ENCODE measurements around the gene PRKCA. TPM values are rescaled to one million over a fixed set of nuclear protein-coding genes. Genes with fewer than 3 reads are reported as not detected.

Gene PRKCA
- total RNA-seq, 2 donors from 2014 or later, result 8.3 to 26.5 TPM

DNA sequence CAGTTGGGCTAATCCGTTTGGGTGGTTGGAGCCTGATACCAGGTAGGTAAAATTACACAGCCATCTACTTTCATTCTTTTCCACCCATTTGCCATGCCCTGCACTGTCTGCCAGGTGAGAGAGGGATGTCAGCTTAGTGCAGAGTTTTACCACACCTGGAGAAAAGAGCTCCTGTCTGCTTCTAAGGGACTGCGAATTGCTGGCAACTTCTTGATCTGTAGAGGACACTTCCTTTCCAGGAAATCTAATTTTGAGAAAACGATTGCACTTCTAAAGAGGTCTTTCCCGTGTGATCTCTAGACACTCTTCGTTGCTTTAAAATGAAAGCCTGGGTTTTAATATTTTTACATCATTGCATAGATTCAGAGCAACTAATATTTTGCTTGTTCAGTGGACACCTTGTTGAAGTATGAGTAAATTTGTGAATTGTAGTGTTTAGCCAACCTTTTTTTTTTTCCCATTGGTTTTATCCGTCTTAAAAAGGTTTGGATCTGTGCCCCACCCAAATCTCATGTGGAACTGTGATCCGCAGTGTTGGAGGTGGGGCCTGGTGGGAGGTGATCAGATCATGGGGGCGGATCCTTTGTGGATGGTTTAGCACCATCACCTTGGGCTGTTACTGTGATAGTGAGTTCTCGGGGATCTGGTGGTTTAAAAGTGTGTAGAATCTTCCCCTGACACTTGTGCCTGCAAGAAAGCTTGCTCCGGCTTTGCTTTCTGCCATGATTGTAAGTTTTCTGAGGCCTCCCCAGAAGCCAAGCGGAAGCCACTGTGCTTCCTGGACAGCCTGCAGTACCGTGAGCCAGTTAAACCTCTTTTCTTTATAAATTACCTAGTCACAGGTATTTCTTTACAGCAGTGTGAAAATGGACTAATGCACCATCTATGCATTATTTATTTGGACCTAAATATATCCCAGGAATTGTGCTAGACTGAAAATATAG lies 104.6 kb downstream of the PRKCA start:
- no peaks in the 10 kb centered on the region for H3K36me3 ChIP-seq
- no peak overlapping the region for H3K4me3 ChIP-seq
- 67% methylated on average over 12 of the region's 12 CpGs for WGBS
- DNase-seq (ENCODE audit: low spot score), result no peak
- peaks cover 4% of the 10 kb centered on the region for H3K4me1 ChIP-seq (replicated peaks)
- intact Hi-C loops (cut with DNase I), result no loop called here
- H3K27me3 ChIP-seq (replicated peaks; ENCODE audit: insufficient read depth), result no peaks in the 10 kb centered on the region
- TF ChIP-seq, protein P1, sequence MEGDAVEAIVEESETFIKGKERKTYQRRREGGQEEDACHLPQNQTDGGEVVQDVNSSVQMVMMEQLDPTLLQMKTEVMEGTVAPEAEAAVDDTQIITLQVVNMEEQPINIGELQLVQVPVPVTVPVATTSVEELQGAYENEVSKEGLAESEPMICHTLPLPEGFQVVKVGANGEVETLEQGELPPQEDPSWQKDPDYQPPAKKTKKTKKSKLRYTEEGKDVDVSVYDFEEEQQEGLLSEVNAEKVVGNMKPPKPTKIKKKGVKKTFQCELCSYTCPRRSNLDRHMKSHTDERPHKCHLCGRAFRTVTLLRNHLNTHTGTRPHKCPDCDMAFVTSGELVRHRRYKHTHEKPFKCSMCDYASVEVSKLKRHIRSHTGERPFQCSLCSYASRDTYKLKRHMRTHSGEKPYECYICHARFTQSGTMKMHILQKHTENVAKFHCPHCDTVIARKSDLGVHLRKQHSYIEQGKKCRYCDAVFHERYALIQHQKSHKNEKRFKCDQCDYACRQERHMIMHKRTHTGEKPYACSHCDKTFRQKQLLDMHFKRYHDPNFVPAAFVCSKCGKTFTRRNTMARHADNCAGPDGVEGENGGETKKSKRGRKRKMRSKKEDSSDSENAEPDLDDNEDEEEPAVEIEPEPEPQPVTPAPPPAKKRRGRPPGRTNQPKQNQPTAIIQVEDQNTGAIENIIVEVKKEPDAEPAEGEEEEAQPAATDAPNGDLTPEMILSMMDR (IDR thresholded peaks at IDR 0.05), result no peak
- TF ChIP-seq POLR2A (IDR thresholded peaks at IDR 0.05), result no peak
- no peak for TF ChIP-seq POLR2AphosphoS5 (IDR thresholded peaks at IDR 0.05)
- H3K27ac ChIP-seq, result no peak overlapping the region
- H3K9me3 ChIP-seq, result no peaks in the 10 kb centered on the region

DNA sequence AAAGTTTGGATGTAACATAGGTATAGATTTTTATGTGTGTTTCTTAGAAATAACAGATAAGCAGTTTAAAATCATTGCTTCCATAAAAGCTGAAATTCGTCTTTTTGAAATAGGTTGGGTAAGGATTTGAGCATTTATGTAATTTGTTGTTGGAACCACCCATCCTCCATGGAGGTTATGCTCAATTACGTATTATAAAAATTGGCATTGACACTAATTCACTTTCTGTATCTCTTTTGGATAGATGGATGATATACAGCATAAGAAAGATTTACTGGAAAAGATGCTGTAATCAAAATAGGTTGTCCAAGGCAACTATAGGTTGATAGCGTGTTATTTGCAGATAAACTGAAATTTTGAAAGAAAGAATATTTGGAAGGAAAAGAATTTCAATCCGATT lies 105.5 kb downstream of the PRKCA start:
- Histone ChIP-seq H3K36me3 (no peaks in the 10 kb centered on the region), H3K4me1 (replicated peaks) (peaks cover 4% of the 10 kb centered on the region), H3K27ac (no peak overlapping the region), H3K9me3 (no peaks in the 10 kb centered on the region), H3K27me3 (replicated peaks; ENCODE audit: insufficient read depth) (no peaks in the 10 kb centered on the region), H3K4me3 (no peak overlapping the region)
- 91% methylated on average over 4 of the region's 4 CpGs for WGBS
- TF ChIP-seq, protein P1 (IDR thresholded peaks at IDR 0.05), result no peak
- TF ChIP-seq POLR2AphosphoS5 (IDR thresholded peaks at IDR 0.05) (no peak), POLR2A (IDR thresholded peaks at IDR 0.05) (no peak)
- intact Hi-C loops (cut with DNase I), result no loop called here
- DNase-seq (ENCODE audit: low spot score), result no peak

DNA sequence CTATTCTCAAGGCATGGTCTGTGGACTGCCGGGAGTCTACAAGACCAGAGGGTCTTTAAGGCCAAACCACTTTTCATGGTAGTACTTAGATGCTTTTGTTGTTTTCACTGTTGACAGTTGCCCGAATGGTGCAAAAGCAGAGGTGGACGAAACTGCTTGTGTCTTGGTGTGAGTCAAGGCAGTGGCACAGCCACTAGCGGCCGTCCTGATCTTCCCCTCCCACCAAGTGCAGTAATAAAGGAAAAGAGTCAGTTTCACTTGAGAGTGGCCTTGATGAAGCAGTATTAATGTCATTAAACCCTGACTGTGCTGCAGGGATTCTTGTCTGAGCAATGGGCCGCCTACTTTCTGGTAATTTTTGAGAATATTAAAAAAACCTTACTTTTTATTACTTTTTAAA lies 109.1 kb downstream of the PRKCA start:
- Histone ChIP-seq H3K4me3 (no peak overlapping the region), H3K9me3 (no peaks in the 10 kb centered on the region), H3K27me3 (replicated peaks; ENCODE audit: insufficient read depth) (no peaks in the 10 kb centered on the region), H3K27ac (no peak overlapping the region), H3K4me1 (replicated peaks) (no peaks in the 10 kb centered on the region), H3K36me3 (no peaks in the 10 kb centered on the region)
- 85% methylated on average over 6 of the region's 6 CpGs for WGBS
- no peak for TF ChIP-seq POLR2A (IDR thresholded peaks at IDR 0.05)
- TF ChIP-seq, protein P1 (IDR thresholded peaks at IDR 0.05), result no peak
- no peak for TF ChIP-seq POLR2AphosphoS5 (IDR thresholded peaks at IDR 0.05)
- intact Hi-C loops (cut with DNase I), result no loop called here
- DNase-seq (ENCODE audit: low spot score), result no peak

DNA sequence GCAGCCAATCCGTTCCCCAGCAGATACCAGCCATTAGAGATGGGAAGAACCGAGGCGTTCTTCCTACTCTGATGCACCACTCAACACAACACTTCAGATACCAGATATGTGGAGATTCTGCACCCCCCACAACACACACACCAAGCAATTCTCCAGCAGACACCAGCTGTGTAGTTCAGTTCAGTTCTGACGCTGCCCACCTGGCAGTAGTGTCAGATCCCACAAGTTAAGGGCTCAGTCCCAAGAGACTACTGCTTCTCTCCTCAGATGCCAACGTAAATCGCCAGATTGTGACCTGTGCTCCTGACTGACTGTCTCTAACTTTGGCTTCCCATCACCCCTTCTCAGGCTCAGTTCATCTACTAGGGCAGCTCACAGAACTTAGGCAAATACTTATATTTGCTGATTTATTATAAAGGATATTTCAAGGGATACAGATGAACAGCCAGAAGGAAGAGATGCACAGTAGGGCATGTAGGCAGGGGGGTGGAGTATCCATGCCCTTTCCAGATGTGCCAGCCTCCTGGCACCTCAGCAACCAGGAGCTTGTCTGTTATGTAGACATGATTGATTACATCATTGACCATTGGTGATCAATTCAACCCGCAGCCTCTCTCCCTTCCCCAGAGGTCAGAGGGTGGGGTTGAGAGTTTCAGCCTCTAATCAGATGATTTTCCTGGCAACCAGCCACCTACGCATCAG lies 110.6 kb downstream of the PRKCA start:
- 88% methylated on average over 8 of the region's 8 CpGs for WGBS

More for the DNA sequence above, 110.6 kb downstream of the PRKCA start:
- H3K9me3 ChIP-seq, result no peaks in the 10 kb centered on the region
- TF ChIP-seq POLR2A (IDR thresholded peaks at IDR 0.05) (no peak), POLR2AphosphoS5 (IDR thresholded peaks at IDR 0.05) (no peak)
- TF ChIP-seq, protein P1 (IDR thresholded peaks at IDR 0.05), result no peak
- no peak for DNase-seq (ENCODE audit: low spot score)
- no peak overlapping the region for H3K27ac ChIP-seq
- H3K27me3 ChIP-seq (replicated peaks; ENCODE audit: insufficient read depth), result no peaks in the 10 kb centered on the region
- intact Hi-C loops (cut with DNase I), result no loop called here
- H3K4me1 ChIP-seq (replicated peaks), result no peaks in the 10 kb centered on the region
- H3K4me3 ChIP-seq, result no peak overlapping the region
- H3K36me3 ChIP-seq, result no peaks in the 10 kb centered on the region

Measured in prostate gland (tissue), 2 donors.